Ovary (tissue), 9 donors: ENCODE measurements around the gene SS18L1. TPM values are rescaled to one million over a fixed set of nuclear protein-coding genes. Genes with fewer than 3 reads are reported as not detected.

Experiments
- DNase-seq, 5 donors: peaks; one replicate each; pipeline ENCODE4 v3.0.0-alpha.2; 2019 to 2020
- H3K27ac ChIP-seq, 2 donors: fragments of 200-600 bp; one replicate each; pipeline versions ENCODE4 v1.5.1 to v1.8.0; 2019 to 2022
- H3K27me3 ChIP-seq: fragments of 200-600 bp; one replicate; pipeline ENCODE4 v1.8.0; 2022
- H3K36me3 ChIP-seq: fragments of 200-600 bp; sonication (generic); one replicate; pipeline ENCODE4 v1.5.1; 2019
- H3K4me1 ChIP-seq: one replicate; pipeline ENCODE4 v1.8.1; 2013; ENCODE audit warnings: mild to moderate bottlenecking, moderate library complexity; ENCODE audit not compliant: insufficient read depth
- H3K4me3 ChIP-seq: fragments of 200-600 bp; sonication (generic); one replicate; pipeline ENCODE4 v1.5.1; 2017
- H3K9me3 ChIP-seq, 2 donors: fragments of 200-600 bp in 1 of 2; sonication (generic) in 1 of 2; one replicate each; pipeline versions ENCODE4 v1.5.1 to v1.8.1; 2013 to 2019; ENCODE audit warnings: mild to moderate bottlenecking in 1 of 2, moderate library complexity in 1 of 2
- CTCF ChIP-seq, 3 donors: fragments of 450-650 bp in 2 of 3; fragments of 200-600 bp in 1 of 3; IDR thresholded peaks; one replicate each; pipeline versions ENCODE4 v1.5.1 to v1.8.0; 2016 to 2022; ENCODE audit warnings: antibody characterized with exemption in 3 of 3, mild to moderate bottlenecking in 1 of 3
- EP300 ChIP-seq: sonication (generic); formaldehyde crosslinking; IDR thresholded peaks from one replicate; pipeline ENCODE4 v1.6.1; 2017; ENCODE audit warnings: antibody characterized with exemption
- POLR2A ChIP-seq: fragments of 450-650 bp; IDR thresholded peaks from one replicate; pipeline ENCODE4 v1.6.1; 2017; ENCODE audit warnings: antibody characterized with exemption, mild to moderate bottlenecking, moderate library complexity
- WGBS, 3 donors: extraction: QIAGEN DNeasy Blood & Tissue Kit in 1 of 3; methylation state at CpG; one replicate each; pipeline versions ENCODE4 v1.1.5 to v1.1.7; 2013 to 2017; 5-methylcytosine and 5-hydroxymethylcytosine counted together
- intact Hi-C, 4 donors: fragments of 100-400 bp; cut with DNase I; formaldehyde crosslinking; loops; one replicate each; pipeline versions ENCODE4 v1.11.0 to v1.15.1; 2022 to 2023
- polyA plus RNA-seq, 2 donors: library from polyadenylated mRNA; stranded (reverse); fragments of 200-250 nt in 1 of 2; fragments of 350-450 nt in 1 of 2; fragmentation: Illumina TruSeq in 1 of 2; extraction: RNeasy Lipid Tissue Mini Kit (QIAGEN cat#74804) in 1 of 2; gene quantifications; one replicate each; pipeline ENCODE4 v1.2.3, GENCODE V29; 2013 to 2014
- total RNA-seq, 7 donors: library from RNA; depleted of rRNA in 2 of 7; stranded (reverse); fragments of >200 nt in 2 of 7; fragmentation: NEBNext Ultra II Directional in 3 of 7; extraction: Animal tissue kit (Norgen Biotek cat#: 25700) in 3 of 7; gene quantifications; one replicate each; pipeline versions ENCODE4 v1.1.0 to v1.2.4, GENCODE V29; 2016 to 2023
- donor health status: DM: no; HTN: no; CAD: no; lungs with moderate emphysema.
- donor health status: DM: no; HTN: no; CAD: no.
- donor health status: Bipolar disorder and iron deficiency.
- donor health status: DM: yes; HTN: yes; CAD: no.
- donor health status: DM: no; HTN: no; CAD: no.
- donor health status: DM: yes; HTN: yes; CAD: no.

Gene SS18L1
- total and polyA plus RNA-seq, 9 donors, result 7.7 to 14.3 (median 12.4) TPM

- peaks cover 4% of the 10 kb centered on the region for H3K4me1 ChIP-seq
- no peak overlapping the region for H3K4me3 ChIP-seq
- no peaks in the 10 kb centered on the region for H3K27me3 ChIP-seq
- TF ChIP-seq EP300 (no peak), POLR2A (no peak), CTCF (IDR thresholded peaks at IDR 0.05) (no peak)
- H3K27ac ChIP-seq, result no peak overlapping the region
- H3K9me3 ChIP-seq, result no peaks in the 10 kb centered on the region
- WGBS, 3 donors, result 80 to 85% (median 81%) methylated on average over 7 of the region's 7 CpGs
- intact Hi-C loops, result loop anchor here in 2 of 4 donors (5.0 kb wide), 2 partner anchors 65 to 70 kb away; partner anchors contain the start of gene TAF4 (in 1 of the 2)
- H3K36me3 ChIP-seq, result no peaks in the 10 kb centered on the region
- DNase-seq, result no peak
Measured at GRCh38 chr20:62132421-62132820, 11.1 kb upstream of the SS18L1 start.

- 69 to 77% (median 73%) methylated on average over 25 to 29 of the region's 29 CpGs for WGBS, 3 donors
- H3K9me3 ChIP-seq, result no peaks in the 10 kb centered on the region
- H3K27ac ChIP-seq, result no peak overlapping the region
- H3K27me3 ChIP-seq, result no peaks in the 10 kb centered on the region
- intact Hi-C loops, result loop anchor here in 2 of 4 donors (5.0 kb wide), 2 partner anchors 66 to 71 kb away; partner anchors contain the start of gene TAF4 (in 1 of the 2)
- TF ChIP-seq POLR2A, result no peak
- no peak for TF ChIP-seq EP300
- TF ChIP-seq CTCF (IDR thresholded peaks at IDR 0.05), result no peak
- DNase-seq, result no peak
- H3K4me3 ChIP-seq, result no peak overlapping the region
- H3K36me3 ChIP-seq, result no peaks in the 10 kb centered on the region
- peaks cover 4% of the 10 kb centered on the region for H3K4me1 ChIP-seq
Measured at GRCh38 chr20:62133051-62133845, 10.3 kb upstream of the SS18L1 start.

- no peak for DNase-seq
- H3K9me3 ChIP-seq, result no peaks in the 10 kb centered on the region
- whole genome bisulfite sequencing, 3 donors, result 71 to 79% (median 73%) methylated on average over 12 of the region's 12 CpGs
- TF ChIP-seq CTCF (IDR thresholded peaks at IDR 0.05), result no peak
- no peak for TF ChIP-seq EP300
- no peak for TF ChIP-seq POLR2A
- no peaks in the 10 kb centered on the region for H3K27me3 ChIP-seq
- H3K4me3 ChIP-seq, result no peak overlapping the region
- intact Hi-C loops, result loop anchor here in 2 of 4 donors (5.0 kb wide), 2 partner anchors 67 to 72 kb away; partner anchors contain the start of gene TAF4 (in 1 of the 2)
- no peaks in the 10 kb centered on the region for H3K36me3 ChIP-seq
- H3K4me1 ChIP-seq, result peaks cover 4% of the 10 kb centered on the region
- peak overlapping the region in 1 of 2 donors; percentile 38 for H3K27ac ChIP-seq
Measured at GRCh38 chr20:62133864-62134263, 9.7 kb upstream of the SS18L1 start.

- intact Hi-C loops, result loop anchor here in 3 of 4 donors (5.0 kb wide), 4 partner anchors 67 to 112 kb away; partner anchors contain the start of gene TAF4 (in 1 of the 3)
- no peak for TF ChIP-seq EP300
- no peak for TF ChIP-seq POLR2A
Measured at GRCh38 chr20:62134735-62135231, 8.8 kb upstream of the SS18L1 start.

More at GRCh38 chr20:62134735-62135231, 8.8 kb upstream of the SS18L1 start:
- peak; percentile 62 to 80 (median 73) for DNase-seq
- Histone ChIP-seq H3K27me3 (no peaks in the 10 kb centered on the region), H3K9me3 (no peaks in the 10 kb centered on the region), H3K4me3 (no peak overlapping the region), H3K27ac (peak overlapping the region in 1 of 2 donors; percentile 38), H3K36me3 (no peaks in the 10 kb centered on the region), H3K4me1 (peaks cover 4% of the 10 kb centered on the region)
- WGBS, 3 donors, result 14 to 28% (median 15%) methylated on average over 11 of the region's 11 CpGs
